Measurements from ENCODE around the gene GPX8.

The GPX8 gene

GRCh38 chr5:55113327-55113726, 46.6 kb upstream of the GPX8 start:
- TF ChIP-seq ZNF565 (CRISPR knock-in tag; conservative IDR thresholded peaks at IDR 0.05; ENCODE audit: low read depth), result no peak
- no peak for TF ChIP-seq ZFP30 (CRISPR knock-in tag; IDR thresholded peaks at IDR 0.05)
- TF ChIP-seq ZC3H10 (CRISPR knock-in tag; IDR thresholded peaks at IDR 0.05), result no peak
- no peak for TF ChIP-seq ARNTL (CRISPR knock-in tag; IDR thresholded peaks at IDR 0.05; ENCODE audit: borderline replicate concordance, low read depth)
- no peak for TF ChIP-seq RARB (CRISPR knock-in tag; IDR thresholded peaks at IDR 0.05)
- TF ChIP-seq BACH2 (CRISPR knock-in tag; IDR thresholded peaks at IDR 0.05; ENCODE audit: borderline replicate concordance), result no peak
- no peak for TF ChIP-seq ZFP3 (CRISPR knock-in tag; IDR thresholded peaks at IDR 0.05)
- no peak for TF ChIP-seq ZNF70 (CRISPR knock-in tag; IDR thresholded peaks at IDR 0.05)
- no peak for TF ChIP-seq CSRNP3 (CRISPR knock-in tag; IDR thresholded peaks at IDR 0.05)
- TF ChIP-seq POU6F1 (CRISPR knock-in tag; IDR thresholded peaks at IDR 0.05; ENCODE audit: borderline replicate concordance, low read depth), result no peak
- TF ChIP-seq OSR1 (CRISPR knock-in tag; IDR thresholded peaks at IDR 0.05), result no peak
- no peak for TF ChIP-seq TSHZ2 (CRISPR knock-in tag; IDR thresholded peaks at IDR 0.05)
- TF ChIP-seq ZNF8 (CRISPR knock-in tag; IDR thresholded peaks at IDR 0.05), result no peak
- TF ChIP-seq CSDC2 (CRISPR knock-in tag; IDR thresholded peaks at IDR 0.05), result no peak
- no peak for TF ChIP-seq SNAI2 (CRISPR knock-in tag; IDR thresholded peaks at IDR 0.05)
- TF ChIP-seq CREB5 (CRISPR knock-in tag; IDR thresholded peaks at IDR 0.05; ENCODE audit: low read depth), result no peak
- no peak for TF ChIP-seq ESRRG (CRISPR knock-in tag; IDR thresholded peaks at IDR 0.05)
- TF ChIP-seq ISL1 (CRISPR knock-in tag; IDR thresholded peaks at IDR 0.05), result no peak
- TF ChIP-seq GLIS3 (CRISPR knock-in tag; IDR thresholded peaks at IDR 0.05), result no peak
- no peak for TF ChIP-seq TOX (CRISPR knock-in tag; IDR thresholded peaks at IDR 0.05; ENCODE audit: borderline replicate concordance)
- ATAC-seq, result no peak

- no peak for ATAC-seq
- TF ChIP-seq ZNF8 (CRISPR knock-in tag; IDR thresholded peaks at IDR 0.05) (no peak), ZFP30 (CRISPR knock-in tag; IDR thresholded peaks at IDR 0.05) (no peak), BACH2 (CRISPR knock-in tag; IDR thresholded peaks at IDR 0.05; ENCODE audit: borderline replicate concordance) (no peak), PATZ1 (CRISPR knock-in tag; IDR thresholded peaks at IDR 0.05; ENCODE audit: borderline replicate concordance) (no peak), CSRNP3 (CRISPR knock-in tag; IDR thresholded peaks at IDR 0.05) (no peak), ARNTL (CRISPR knock-in tag; IDR thresholded peaks at IDR 0.05; ENCODE audit: borderline replicate concordance, low read depth) (no peak), PPARA (CRISPR knock-in tag; IDR thresholded peaks at IDR 0.05; ENCODE audit: borderline replicate concordance) (no peak), RARB (CRISPR knock-in tag; IDR thresholded peaks at IDR 0.05) (no peak), GLIS3 (CRISPR knock-in tag; IDR thresholded peaks at IDR 0.05) (no peak), ZC3H10 (CRISPR knock-in tag; IDR thresholded peaks at IDR 0.05) (no peak), TCF4 (CRISPR knock-in tag; IDR thresholded peaks at IDR 0.05; ENCODE audit: borderline replicate concordance) (no peak), CSDC2 (CRISPR knock-in tag; IDR thresholded peaks at IDR 0.05) (no peak), SNAI2 (CRISPR knock-in tag; IDR thresholded peaks at IDR 0.05) (no peak), ESRRG (CRISPR knock-in tag; IDR thresholded peaks at IDR 0.05) (no peak), CREB5 (CRISPR knock-in tag; IDR thresholded peaks at IDR 0.05; ENCODE audit: low read depth) (no peak), OSR1 (CRISPR knock-in tag; IDR thresholded peaks at IDR 0.05) (no peak), ZNF565 (CRISPR knock-in tag; conservative IDR thresholded peaks at IDR 0.05; ENCODE audit: low read depth) (no peak), TOX (CRISPR knock-in tag; IDR thresholded peaks at IDR 0.05; ENCODE audit: borderline replicate concordance) (no peak), TSHZ2 (CRISPR knock-in tag; IDR thresholded peaks at IDR 0.05) (no peak), ISL1 (CRISPR knock-in tag; IDR thresholded peaks at IDR 0.05) (no peak)
These were observed 45.9 kb upstream of the GPX8 start for GRCh38 chr5:55114061-55114460.
